Brain microvascular endothelial cell (primary cell): ENCODE results near the gene IPO11.
"Not testable (repeated sequence)": the region's sequence is repeated elsewhere in the genome, so short reads cannot be mapped to it uniquely, and the experiment has no call there.

Experiments
- DNase-seq: peaks from one replicate; pipeline ENCODE4 v3.0.0-alpha.2; 2020
- H3K27ac ChIP-seq: fragments of 250-450 bp; sonication (Bioruptor Pico); 2 replicates; pipeline ENCODE4 v1.5.1; 2020; ENCODE audit warnings: mild to moderate bottlenecking, moderate library complexity
- H3K27me3 ChIP-seq: fragments of 250-450 bp; sonication (Bioruptor Pico); replicated peaks from 2 replicates; pipeline ENCODE4 v1.5.1; 2020; ENCODE audit warnings: mild to moderate bottlenecking
- H3K36me3 ChIP-seq: fragments of 250-450 bp; sonication (Bioruptor Pico); replicated peaks from 2 replicates; pipeline ENCODE4 v1.5.1; 2020; ENCODE audit warnings: mild to moderate bottlenecking
- H3K4me3 ChIP-seq: 2 replicates; pipeline ENCODE4 v1.5.1; 2011; ENCODE audit warnings: low read depth, mild to moderate bottlenecking, control low read depth, low read length, moderate library complexity
- in situ Hi-C: cut with HindIII; loops from 2 replicates; pipeline ENCODE4 v1.10.0; 2017; ENCODE audit warnings: low sequenced_read_pairs, low pct_ligation_motif_present
- TF ChIP-seq, protein P1 (sequence below): IDR thresholded peaks from 2 replicates; pipeline ENCODE4 v1.5.1; 2011; ENCODE audit warnings: low read depth, mild to moderate bottlenecking, moderate library complexity, low read length, control low read depth, inconsistent platforms; ENCODE audit errors: missing control alignments

The IPO11 gene

DNA sequence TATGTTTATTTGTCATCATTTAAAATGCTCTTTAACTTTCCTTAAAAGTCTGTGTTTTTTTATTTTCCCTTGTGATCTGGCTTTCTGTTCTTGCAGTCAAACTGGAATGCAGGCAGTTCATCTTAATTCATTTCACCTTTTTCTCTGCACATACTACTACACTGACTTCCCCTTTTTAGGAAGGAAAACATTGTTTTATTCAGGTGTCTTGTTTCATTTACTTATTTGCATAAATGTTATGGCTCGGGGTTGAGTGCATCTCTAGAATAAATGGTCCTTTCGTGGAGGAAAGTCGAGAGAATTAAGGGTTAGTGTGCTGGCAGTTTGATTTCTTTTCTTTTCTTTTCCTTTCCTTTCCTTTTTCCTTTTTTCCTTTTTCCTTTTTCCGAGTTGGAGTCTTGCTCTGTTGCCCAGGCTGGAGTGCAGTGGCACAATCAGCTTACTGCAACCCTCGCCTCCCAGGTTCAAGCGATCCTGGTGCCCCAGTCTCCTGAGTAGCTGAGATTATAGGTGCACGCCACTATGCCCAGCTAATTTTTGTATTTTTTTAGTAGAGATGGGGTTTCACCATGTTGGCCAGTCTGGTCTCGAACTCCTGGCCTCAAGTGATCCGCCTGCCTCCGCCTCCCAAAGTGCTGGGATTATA is 90.0 kb downstream of the IPO11 start:
- in situ Hi-C loops, result no loop called here
- H3K27me3 ChIP-seq, result no peaks in the 10 kb centered on the region
- H3K36me3 ChIP-seq, result no peaks in the 10 kb centered on the region
- no peak for DNase-seq
- TF ChIP-seq, protein P1, sequence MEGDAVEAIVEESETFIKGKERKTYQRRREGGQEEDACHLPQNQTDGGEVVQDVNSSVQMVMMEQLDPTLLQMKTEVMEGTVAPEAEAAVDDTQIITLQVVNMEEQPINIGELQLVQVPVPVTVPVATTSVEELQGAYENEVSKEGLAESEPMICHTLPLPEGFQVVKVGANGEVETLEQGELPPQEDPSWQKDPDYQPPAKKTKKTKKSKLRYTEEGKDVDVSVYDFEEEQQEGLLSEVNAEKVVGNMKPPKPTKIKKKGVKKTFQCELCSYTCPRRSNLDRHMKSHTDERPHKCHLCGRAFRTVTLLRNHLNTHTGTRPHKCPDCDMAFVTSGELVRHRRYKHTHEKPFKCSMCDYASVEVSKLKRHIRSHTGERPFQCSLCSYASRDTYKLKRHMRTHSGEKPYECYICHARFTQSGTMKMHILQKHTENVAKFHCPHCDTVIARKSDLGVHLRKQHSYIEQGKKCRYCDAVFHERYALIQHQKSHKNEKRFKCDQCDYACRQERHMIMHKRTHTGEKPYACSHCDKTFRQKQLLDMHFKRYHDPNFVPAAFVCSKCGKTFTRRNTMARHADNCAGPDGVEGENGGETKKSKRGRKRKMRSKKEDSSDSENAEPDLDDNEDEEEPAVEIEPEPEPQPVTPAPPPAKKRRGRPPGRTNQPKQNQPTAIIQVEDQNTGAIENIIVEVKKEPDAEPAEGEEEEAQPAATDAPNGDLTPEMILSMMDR, result no peak
- H3K4me3 ChIP-seq, result no peak overlapping the region
- no peak overlapping the region for H3K27ac ChIP-seq

DNA sequence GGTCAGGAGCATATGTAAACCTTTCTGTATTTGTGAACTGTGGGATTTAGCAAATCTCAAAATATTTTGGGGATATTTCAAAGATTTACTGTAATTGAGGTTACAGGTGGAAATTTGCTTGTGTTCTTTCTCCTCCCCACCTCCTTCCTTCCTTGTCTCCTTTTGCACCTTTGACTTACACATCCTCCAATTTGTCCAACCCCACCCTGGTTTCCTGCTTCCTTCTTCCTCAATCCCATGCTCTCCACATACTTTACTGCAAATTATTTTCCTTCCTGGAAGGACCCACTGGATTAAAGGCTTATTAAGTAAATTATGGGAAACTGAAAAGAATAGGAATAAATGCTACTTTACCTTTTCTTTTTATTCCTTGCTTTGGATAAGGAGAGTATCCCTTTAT is 91.6 kb downstream of the IPO11 start:
- no peaks in the 10 kb centered on the region for H3K27me3 ChIP-seq
- in situ Hi-C loops, result no loop called here
- no peak for DNase-seq
- no peak overlapping the region for H3K27ac ChIP-seq
- TF ChIP-seq, protein P1, result no peak
- no peak overlapping the region for H3K4me3 ChIP-seq
- H3K36me3 ChIP-seq, result no peaks in the 10 kb centered on the region

DNA sequence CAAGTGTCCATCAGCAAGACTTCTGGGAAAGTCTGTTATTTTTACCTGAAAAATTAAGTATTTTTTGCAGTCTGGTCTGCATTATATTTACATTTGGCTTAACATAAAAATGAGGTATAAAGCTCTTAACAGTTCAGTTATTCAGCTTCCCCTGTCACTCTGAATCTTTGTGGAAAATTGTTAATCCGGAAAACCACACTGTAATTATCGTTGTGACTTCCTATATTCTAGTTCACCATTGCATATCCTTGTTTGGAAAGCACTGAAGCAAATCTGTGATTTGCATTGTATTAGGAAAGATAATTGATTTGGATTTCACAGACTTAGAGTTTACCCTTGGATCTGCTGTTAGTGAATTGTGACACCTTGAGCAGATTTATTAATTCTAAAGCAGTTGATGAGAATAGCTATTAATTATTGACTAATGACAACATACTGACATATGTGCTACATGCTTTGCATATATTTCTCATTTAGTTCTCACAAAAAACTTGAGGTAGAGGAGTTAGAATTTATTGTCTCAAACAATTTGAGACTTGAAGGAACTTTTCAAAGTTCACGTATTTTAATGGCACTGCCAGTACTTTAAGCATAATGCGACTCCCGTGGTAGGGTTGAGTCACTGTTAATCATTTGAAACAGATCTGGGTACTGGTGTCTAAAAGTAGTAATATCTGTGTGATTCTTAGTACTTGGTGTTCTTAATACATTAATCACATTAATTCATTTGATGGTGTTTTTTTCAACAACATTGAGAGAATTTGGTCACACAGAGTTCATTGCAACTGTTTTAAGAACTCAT is 94.3 kb downstream of the IPO11 start:
- H3K27me3 ChIP-seq, result no peaks in the 10 kb centered on the region
- no peak overlapping the region for H3K27ac ChIP-seq
- in situ Hi-C loops, result no loop called here
- no peaks in the 10 kb centered on the region for H3K36me3 ChIP-seq
- H3K4me3 ChIP-seq, result no peak overlapping the region
- TF ChIP-seq, protein P1, result no peak
- no peak for DNase-seq

DNA sequence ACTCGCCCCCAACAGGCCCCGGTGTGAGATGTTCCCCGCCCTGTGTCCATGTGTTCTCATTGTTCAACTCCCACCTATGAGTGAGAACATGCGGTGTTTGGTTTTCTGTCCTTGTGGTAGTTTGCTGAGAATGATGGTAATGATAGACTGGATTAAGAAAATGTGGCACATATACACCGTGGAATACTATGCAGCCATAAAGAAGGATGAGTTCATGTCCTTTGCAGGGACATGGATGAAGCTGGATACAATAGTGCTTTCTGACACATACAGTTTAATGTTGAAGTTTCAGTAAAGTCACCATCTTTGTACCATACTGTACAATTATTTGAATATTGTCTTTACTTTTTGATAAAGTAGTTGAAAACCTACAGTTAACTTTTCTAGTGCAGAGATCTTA is 96.2 kb downstream of the IPO11 start:
- H3K4me3 ChIP-seq, in situ Hi-C loops, H3K36me3 ChIP-seq, H3K27ac ChIP-seq, DNase-seq, H3K27me3 ChIP-seq: not testable (repeated sequence)

DNA sequence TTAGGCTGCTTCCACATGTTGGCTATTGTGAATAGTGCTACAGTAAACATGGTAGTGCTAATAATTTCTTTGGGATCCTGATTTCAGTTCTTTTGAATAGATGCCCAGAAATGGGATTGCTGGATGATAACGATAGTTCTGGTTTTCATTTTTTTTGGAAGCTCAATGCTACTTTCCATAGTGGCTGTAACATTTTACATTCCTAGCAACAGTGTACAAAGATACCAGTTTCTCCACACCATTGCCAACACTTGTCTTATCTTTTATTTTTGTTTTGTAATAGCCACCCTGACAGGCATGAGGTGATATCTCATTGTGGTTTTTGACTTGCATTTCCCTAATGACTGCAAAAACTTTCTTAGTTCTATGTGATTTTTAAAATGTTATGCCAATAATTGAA is 97.2 kb downstream of the IPO11 start:
- in situ Hi-C loops, result no loop called here

DNA sequence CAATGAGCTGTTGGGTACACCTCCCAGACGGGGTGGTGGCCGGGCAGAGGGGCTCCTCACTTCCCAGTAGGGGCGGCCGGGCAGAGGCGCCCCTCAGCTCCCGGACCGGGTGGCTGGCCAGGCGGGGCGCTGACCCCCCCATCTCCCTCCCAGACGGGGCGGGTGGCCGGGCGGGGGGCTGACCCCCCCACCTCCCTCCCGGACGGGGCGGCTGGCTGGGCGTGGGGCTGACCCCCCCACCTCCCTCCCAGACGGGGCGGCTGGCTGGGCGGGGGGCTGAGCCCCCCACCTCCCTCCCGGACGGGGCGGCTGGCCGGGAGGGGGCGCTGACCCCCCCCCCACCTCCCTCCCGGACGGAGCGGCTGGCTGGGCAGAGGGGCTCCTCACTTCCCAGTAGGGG is 100.5 kb downstream of the IPO11 start:
- H3K4me3 ChIP-seq, in situ Hi-C loops: not testable (repeated sequence)

More for the DNA sequence above, 97.2 kb downstream of the IPO11 start:
- TF ChIP-seq, protein P1, result no peak
- no peak overlapping the region for H3K27ac ChIP-seq
- H3K27me3 ChIP-seq, result no peaks in the 10 kb centered on the region
- H3K36me3 ChIP-seq, result no peaks in the 10 kb centered on the region
- no peak for DNase-seq
- no peak overlapping the region for H3K4me3 ChIP-seq

More for the DNA sequence above, 100.5 kb downstream of the IPO11 start:
- DNase-seq, H3K27me3 ChIP-seq, H3K27ac ChIP-seq, H3K36me3 ChIP-seq: not testable (repeated sequence)
